Heart left ventricle (tissue), 16 donors: ENCODE results near the gene RAB3GAP1. TPM values are rescaled to one million over a fixed set of nuclear protein-coding genes. Genes with fewer than 3 reads are reported as not detected.

ENCODE experiments used
- ATAC-seq, 4 donors: fragments of 200-7000 bp; cut with Tn5 transposase; one replicate each; pipeline ENCODE4 v1.9.1; 2020 to 2022; ENCODE audit warnings: moderate library complexity in 4 of 4, mild to moderate bottlenecking in 3 of 4, moderate number of reproducible peaks in 1 of 4
- DNase-seq, 5 donors: peaks; one replicate each; pipeline ENCODE4 v3.0.0-alpha.2; 2020
- H3K27ac ChIP-seq, 12 donors: fragments of 200-600 bp; sonication (generic) in 4 of 12; one replicate each; pipeline versions ENCODE4 v1.5.0 to v1.8.0; 2016 to 2022; ENCODE audit warnings: mild to moderate bottlenecking in 2 of 12
- H3K27me3 ChIP-seq, 9 donors: fragments of 200-600 bp; sonication (generic) in 2 of 9; one replicate each; pipeline versions ENCODE4 v1.5.1 to v1.8.0; 2016 to 2022; ENCODE audit warnings: mild to moderate bottlenecking in 3 of 9
- H3K36me3 ChIP-seq, 9 donors: fragments of 200-600 bp; sonication (generic) in 2 of 9; one replicate each; pipeline versions ENCODE4 v1.5.0 to v1.8.0; 2018 to 2022; ENCODE audit warnings: mild to moderate bottlenecking in 2 of 9
- H3K4me1 ChIP-seq, 12 donors: fragments of 200-600 bp; sonication (generic) in 4 of 12; one replicate each; pipeline versions ENCODE4 v1.5.0 to v1.8.0; 2016 to 2022; ENCODE audit warnings: mild to moderate bottlenecking in 3 of 12
- H3K4me3 ChIP-seq, 12 donors: fragments of 200-600 bp; sonication (generic) in 4 of 12; one replicate each; pipeline versions ENCODE4 v1.5.0 to v1.8.0; 2017 to 2022; ENCODE audit warnings: mild to moderate bottlenecking in 9 of 12, moderate library complexity in 4 of 12
- H3K9me3 ChIP-seq, 12 donors: fragments of 200-600 bp; sonication (generic) in 4 of 12; one replicate each; pipeline versions ENCODE4 v1.5.0 to v1.8.0; 2016 to 2022; ENCODE audit warnings: mild to moderate bottlenecking in 1 of 12
- CTCF ChIP-seq, 12 donors: fragments of 200-600 bp; sonication (generic) in 4 of 12; IDR thresholded peaks; one replicate each; pipeline versions ENCODE4 v1.5.0 to v1.8.0; 2018 to 2022; ENCODE audit warnings: antibody characterized with exemption in 12 of 12, mild to moderate bottlenecking in 5 of 12
- POLR2A ChIP-seq, 2 donors: fragments of 450-650 bp; IDR thresholded peaks; one replicate each; pipeline ENCODE4 v1.6.1; 2017; ENCODE audit warnings: antibody characterized with exemption in 2 of 2, mild to moderate bottlenecking in 2 of 2, moderate library complexity in 2 of 2
- WGBS, 4 donors: extraction: QIAGEN DNeasy Blood & Tissue Kit in 2 of 4; methylation state at CpG; one replicate each; pipeline versions ENCODE4 v1.1.5 to v1.1.7; 2013 to 2018; 5-methylcytosine and 5-hydroxymethylcytosine counted together
- intact Hi-C, 10 donors: fragments of 100-400 bp; cut with DNase I; formaldehyde crosslinking; loops; one replicate each; pipeline versions ENCODE4 v1.11.1 to v1.14.2; 2022
- polyA plus RNA-seq, 2 donors: library from polyadenylated mRNA; stranded (reverse); fragments of 200-250 nt; gene quantifications; one replicate each; pipeline ENCODE4 v1.2.3, GENCODE V29; 2013
- total RNA-seq, 9 donors: library from RNA; depleted of rRNA in 2 of 9; stranded (reverse); fragments of >200 nt in 2 of 9; fragmentation: NEBNext Ultra II Directional in 3 of 9; extraction: Animal tissue kit (Norgen Biotek cat#: 25700) in 3 of 9; gene quantifications; one replicate each; pipeline versions ENCODE4 v1.1.0 to v1.2.4, GENCODE V29; 2016 to 2023
- donor health status: ischemic (EF 13 %, LVEDD 7.1; RV severe dilation, severe dysfunction).
- donor health status: healthy with polysubstance abuse.
- donor health status: DM: no; HTN: yes; CAD: no.
- donor health status: DM: no; HTN: no; CAD: no.
- donor health status: ischemic (EF 25% LVEDD 6.9; RV normal size, moderate dysfunction).
- donor health status: ischemic (EF 25% LVEDD 5.7; RV mildly dilated, moderate dysfunction).
- donor health status: healthy.
- donor health status: DM: yes; HTN: yes; CAD: no.
- donor health status: ischemic (EF 35%, LVEDD 5.7; RV mildly dilated, moderate dysfunction).
- donor health status: nonischemic (EF 11% LVEDD 7.7; RV severe dilation, severe dysfunction).
- donor health status: DM: yes; HTN: yes; CAD: no.
- donor health status: PGD.
- donor health status: ischemic (EF 29% LVEDD 5.4; RV normal size, mild dysfunction).
- donor health status: nonischemic (EF 23%, LVEDD 6.1; RV moderate dilation, normal function).

The RAB3GAP1 gene
- total and polyA plus RNA-seq, 11 donors, result 16.7 to 63.6 (median 47.2) TPM

DNA sequence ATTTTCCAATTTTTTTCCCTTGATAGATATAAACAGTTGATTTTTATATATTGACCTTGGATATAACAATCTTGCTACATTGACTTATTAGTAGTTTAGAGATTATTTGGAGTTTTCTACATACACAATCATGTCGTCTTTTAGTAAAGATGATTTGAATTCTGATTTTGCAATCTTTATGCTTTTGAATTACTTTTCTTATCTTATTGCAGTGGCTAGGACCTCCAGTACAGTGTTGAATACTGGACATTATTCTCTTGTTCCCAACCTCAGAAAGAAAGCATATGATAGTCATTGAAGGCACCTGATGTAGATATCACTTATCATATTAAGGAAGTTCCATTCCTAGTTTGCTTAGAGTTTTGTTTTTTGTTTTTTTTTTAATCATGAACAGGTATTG lies 90.2 kb downstream of the RAB3GAP1 start:
- Histone ChIP-seq H3K36me3 (peaks cover 0 to 67% (median 38%) of the 10 kb centered on the region in 9 donors), H3K4me3 (no peak overlapping the region), H3K4me1 (no peaks in the 10 kb centered on the region), H3K27me3 (no peaks in the 10 kb centered on the region), H3K27ac (no peak overlapping the region), H3K9me3 (peaks cover 0 to 23% (median 14%) of the 10 kb centered on the region in 12 donors)
- ATAC-seq, result no peak
- no peak for DNase-seq
- WGBS, 4 donors, result 96 to 100% (median 99%) methylated on average over 1 of the region's 1 CpG
- no peak for TF ChIP-seq POLR2A (IDR thresholded peaks at IDR 0.05)
- TF ChIP-seq CTCF (IDR thresholded peaks at IDR 0.05), result no peak
- intact Hi-C loops, result no loop called here

- DNase-seq, result no peak
- TF ChIP-seq CTCF (IDR thresholded peaks at IDR 0.05) (no peak), POLR2A (IDR thresholded peaks at IDR 0.05) (no peak)
- Histone ChIP-seq H3K4me3 (no peak overlapping the region), H3K36me3 (peaks cover 0 to 47% (median 24%) of the 10 kb centered on the region in 9 donors), H3K27me3 (no peaks in the 10 kb centered on the region), H3K4me1 (peaks cover 0 to 9% (median 0%) of the 10 kb centered on the region in 12 donors), H3K9me3 (peaks cover 0 to 23% (median 14%) of the 10 kb centered on the region in 12 donors), H3K27ac (no peak overlapping the region)
- intact Hi-C loops, result no loop called here
- 98 to 99% (median 98%) methylated on average over 2 of the region's 2 CpGs for WGBS, 4 donors
- no peak for ATAC-seq
Observed at GRCh38 chr2:135144343-135144742, 92.3 kb downstream of the RAB3GAP1 start.

DNA sequence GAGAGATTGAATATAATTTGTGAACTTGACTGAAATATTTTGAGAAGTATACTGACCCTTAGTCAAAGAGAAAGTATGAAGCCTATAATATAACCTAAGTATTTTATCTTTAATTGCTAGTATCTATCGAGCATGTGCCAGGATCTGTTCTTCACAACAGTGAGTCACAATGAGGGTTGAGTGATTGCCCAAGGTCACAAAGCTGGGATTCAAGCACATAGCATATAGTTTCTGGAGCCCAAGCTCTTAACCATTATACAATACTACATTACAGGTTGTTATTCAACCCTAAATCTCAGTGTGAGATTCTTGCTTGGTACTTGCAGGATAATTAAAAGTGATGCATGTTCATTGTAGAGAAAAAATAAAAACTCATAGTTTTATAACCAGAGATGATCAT lies 97.2 kb downstream of the RAB3GAP1 start:
- no peaks in the 10 kb centered on the region for H3K27me3 ChIP-seq
- TF ChIP-seq CTCF (IDR thresholded peaks at IDR 0.05) (no peak), POLR2A (IDR thresholded peaks at IDR 0.05) (no peak)
- H3K4me3 ChIP-seq, result no peak overlapping the region
- ATAC-seq (peak in 2 of 4 donors; percentile 59 to 73), DNase-seq (no peak)
- H3K27ac ChIP-seq, result no peak overlapping the region
- intact Hi-C loops, result no loop called here
- H3K4me1 ChIP-seq, result peaks cover 0 to 27% (median 0%) of the 10 kb centered on the region in 12 donors
- WGBS, 4 donors, result 35 to 58% (median 54%) methylated on average over 1 of the region's 1 CpG
- H3K36me3 ChIP-seq, result peaks cover 0 to 59% (median 45%) of the 10 kb centered on the region in 9 donors
- peaks cover 0 to under 1% (median 0%) of the 10 kb centered on the region in 12 donors for H3K9me3 ChIP-seq

- no peak for TF ChIP-seq CTCF (IDR thresholded peaks at IDR 0.05)
- TF ChIP-seq POLR2A (IDR thresholded peaks at IDR 0.05), result no peak
- intact Hi-C loops, result no loop called here
- H3K27me3 ChIP-seq, result no peaks in the 10 kb centered on the region
- H3K27ac ChIP-seq, result no peak overlapping the region
- H3K4me3 ChIP-seq, result no peak overlapping the region
- WGBS, 4 donors, result 73 to 85% (median 81%) methylated on average over 1 of the region's 1 CpG
- H3K36me3 ChIP-seq, result peaks cover 0 to 64% (median 55%) of the 10 kb centered on the region in 9 donors
- DNase-seq (no peak), ATAC-seq (peak in 1 of 4 donors; percentile 11)
- H3K9me3 ChIP-seq, result no peaks in the 10 kb centered on the region
- peaks cover 0 to 27% (median 0%) of the 10 kb centered on the region in 12 donors for H3K4me1 ChIP-seq
Observed at GRCh38 chr2:135150725-135151124, 98.6 kb downstream of the RAB3GAP1 start.
